Natural killer cell (primary cell): Measurements from ENCODE around the gene GULP1. TPM values are rescaled to one million over a fixed set of nuclear protein-coding genes. Genes with fewer than 3 reads are reported as not detected.

Experiments used
- ATAC-seq, 3 donors: fragments of 150-1000 bp in 2 of 3; fragments of 200-7000 bp in 1 of 3; cut with Tn5 transposase; 1 replicate in 1 of 3; 2 replicates in 2 of 3; pipeline ENCODE4 v1.10.0; 2021; ENCODE audit warnings: mild to moderate bottlenecking in 2 of 3, moderate library complexity in 2 of 3
- DNase-seq, 2 donors: peaks; one replicate each; pipeline versions ENCODE4 v3.0.0 to v3.0.0-alpha.2; 2013 to 2021; ENCODE audit warnings: mixed read lengths in 1 of 2
- H3K27ac ChIP-seq: one replicate; pipeline ENCODE4 v1.5.1; 2013; ENCODE audit warnings: mild to moderate bottlenecking, low read length
- H3K27me3 ChIP-seq: one replicate; pipeline ENCODE4 v1.6.1; 2013; ENCODE audit warnings: low read length; ENCODE audit not compliant: control insufficient read depth, insufficient read depth
- H3K36me3 ChIP-seq: one replicate; pipeline ENCODE4 v1.6.1; 2013; ENCODE audit warnings: low read length; ENCODE audit not compliant: control insufficient read depth, insufficient read depth
- H3K4me1 ChIP-seq: one replicate; pipeline ENCODE4 v1.6.1; 2013; ENCODE audit warnings: low read length; ENCODE audit not compliant: control insufficient read depth, insufficient read depth
- H3K4me3 ChIP-seq: one replicate; pipeline ENCODE4 v1.5.1; 2013; ENCODE audit warnings: low read length
- H3K9me3 ChIP-seq: one replicate; pipeline ENCODE4 v1.6.1; 2013; ENCODE audit warnings: low read length; ENCODE audit not compliant: control insufficient read depth, insufficient read depth
- H3K27ac Mint-ChIP-seq, 2 donors: one replicate each; pipeline ENCODE4 v1.8.0; 2022; ENCODE audit warnings: mild to moderate bottlenecking in 2 of 2, mixed read lengths in 2 of 2, moderate library complexity in 1 of 2
- H3K27me3 Mint-ChIP-seq, 2 donors: one replicate each; pipeline ENCODE4 v1.8.0; 2022; ENCODE audit warnings: low read depth in 2 of 2, mixed read lengths in 2 of 2
- H3K36me3 Mint-ChIP-seq: one replicate; pipeline ENCODE4 v1.8.0; 2022; ENCODE audit warnings: mixed read lengths
- H3K4me1 Mint-ChIP-seq, 2 donors: one replicate each; pipeline ENCODE4 v1.8.0; 2022; ENCODE audit warnings: mixed read lengths in 2 of 2
- H3K4me3 Mint-ChIP-seq: one replicate; pipeline ENCODE4 v1.8.0; 2022; ENCODE audit warnings: mild to moderate bottlenecking, moderate library complexity, mixed read lengths
- H3K9me3 Mint-ChIP-seq, 2 donors: one replicate each; pipeline ENCODE4 v1.8.0; 2022; ENCODE audit warnings: mixed read lengths in 2 of 2
- CTCF ChIP-seq: fragments of 200-600 bp; IDR thresholded peaks from one replicate; pipeline ENCODE4 v1.8.0; 2022; ENCODE audit warnings: antibody characterized with exemption
- WGBS: methylation state at CpG from one replicate; pipeline ENCODE4 v1.1.7; 2013; ENCODE audit warnings: missing lambda C conversion rate; ENCODE audit not compliant: insufficient coverage; 5-methylcytosine and 5-hydroxymethylcytosine counted together
- intact Hi-C: fragments of 100-400 bp; cut with micrococcal nuclease; formaldehyde crosslinking; loops from one replicate; pipeline ENCODE4 v1.14.2; 2022
- total RNA-seq, 4 donors: library from RNA; stranded (reverse); fragments of 120-200 nt in 1 of 4; gene quantifications; one replicate each; pipeline versions ENCODE4 v1.2.3 to v1.2.4, GENCODE V29; 2013 to 2022

GULP1 gene
- total RNA-seq, 3 donors from 2014 or later (not counting 1 experiment from before 2014, with no cell fraction given), result not detected

- intact Hi-C loops, result no loop called here
- no peaks in the 10 kb centered on the region for H3K4me1 ChIP-seq
- Mint-ChIP-seq H3K27ac (no peak overlapping the region), H3K4me1 (no peaks in the 10 kb centered on the region), H3K27me3 (no peaks in the 10 kb centered on the region), H3K9me3 (peaks cover 0 to 3% of the 10 kb centered on the region in 2 donors), H3K4me3 (no peak overlapping the region), H3K36me3 (no peaks in the 10 kb centered on the region)
- WGBS, result 80% methylated on average over 3 of the region's 5 CpGs
- no peak for TF ChIP-seq CTCF
- no peak overlapping the region for H3K27ac ChIP-seq
- DNase-seq (no peak), ATAC-seq (no peak)
- no peaks in the 10 kb centered on the region for H3K36me3 ChIP-seq
- no peaks in the 10 kb centered on the region for H3K9me3 ChIP-seq
- H3K4me3 ChIP-seq, result no peak overlapping the region
- H3K27me3 ChIP-seq, result no peaks in the 10 kb centered on the region
Observed at GRCh38 chr2:188333751-188334524, 42.3 kb downstream of the GULP1 start.

- WGBS, result 100% methylated on average over 1 of the region's 3 CpGs
- no peak for ATAC-seq
Observed at GRCh38 chr2:188338463-188338862, 46.8 kb downstream of the GULP1 start.

GRCh38 chr2:188340257-188340656, 48.6 kb downstream of the GULP1 start:
- intact Hi-C loops, result no loop called here

More at GRCh38 chr2:188338463-188338862, 46.8 kb downstream of the GULP1 start:
- no peaks in the 10 kb centered on the region for H3K36me3 ChIP-seq
- H3K36me3 Mint-ChIP-seq, result no peaks in the 10 kb centered on the region
- H3K4me3 ChIP-seq, result no peak overlapping the region
- H3K9me3 ChIP-seq, result no peaks in the 10 kb centered on the region
- H3K27me3 ChIP-seq, result no peaks in the 10 kb centered on the region
- peaks cover 3% of the 10 kb centered on the region in 2 donors for H3K9me3 Mint-ChIP-seq
- DNase-seq, result no peak
- TF ChIP-seq CTCF, result no peak
- H3K4me1 ChIP-seq, result no peaks in the 10 kb centered on the region
- no peak overlapping the region for H3K27ac Mint-ChIP-seq
- no peak overlapping the region for H3K4me3 Mint-ChIP-seq
- no peak overlapping the region for H3K27ac ChIP-seq
- intact Hi-C loops, result no loop called here
- no peaks in the 10 kb centered on the region for H3K27me3 Mint-ChIP-seq
- H3K4me1 Mint-ChIP-seq, result no peaks in the 10 kb centered on the region

More at GRCh38 chr2:188340257-188340656, 48.6 kb downstream of the GULP1 start:
- Mint-ChIP-seq H3K4me1 (no peaks in the 10 kb centered on the region), H3K27ac (no peak overlapping the region), H3K36me3 (no peaks in the 10 kb centered on the region), H3K9me3 (peaks cover 7 to 10% of the 10 kb centered on the region in 2 donors), H3K4me3 (no peak overlapping the region), H3K27me3 (no peaks in the 10 kb centered on the region)
- H3K4me1 ChIP-seq, result no peaks in the 10 kb centered on the region
- no peaks in the 10 kb centered on the region for H3K9me3 ChIP-seq
- H3K4me3 ChIP-seq, result no peak overlapping the region
- DNase-seq, result no peak
- H3K27me3 ChIP-seq, result no peaks in the 10 kb centered on the region
- no peaks in the 10 kb centered on the region for H3K36me3 ChIP-seq
- H3K27ac ChIP-seq, result no peak overlapping the region
- 90% methylated on average over 3 of the region's 3 CpGs for WGBS
- no peak for ATAC-seq
- TF ChIP-seq CTCF, result no peak
